Sigmoid colon (tissue), 7 donors: ENCODE data around the gene SIGLEC12. TPM values are rescaled to one million over a fixed set of nuclear protein-coding genes. Genes with fewer than 3 reads are reported as not detected.

Source experiments
- DNase-seq: peaks from one replicate; pipeline ENCODE4 v3.0.0-alpha.2; 2019
- H3K27ac ChIP-seq, 4 donors: fragments of 200-600 bp; sonication (generic); one replicate each; pipeline ENCODE4 v1.5.1; 2016 to 2019; ENCODE audit warnings: mild to moderate bottlenecking in 1 of 4
- H3K27me3 ChIP-seq, 3 donors: fragments of 200-600 bp; sonication (generic); one replicate each; pipeline ENCODE4 v1.5.1; 2019; ENCODE audit warnings: mild to moderate bottlenecking in 1 of 3
- H3K36me3 ChIP-seq, 4 donors: fragments of 200-600 bp; sonication (generic); one replicate each; pipeline ENCODE4 v1.5.1; 2016 to 2019
- H3K4me1 ChIP-seq, 4 donors: fragments of 200-600 bp; sonication (generic); one replicate each; pipeline ENCODE4 v1.5.1; 2017 to 2019
- H3K4me3 ChIP-seq, 4 donors: fragments of 200-600 bp; sonication (generic); one replicate each; pipeline ENCODE4 v1.5.1; 2017 to 2019; ENCODE audit warnings: mild to moderate bottlenecking in 2 of 4, moderate library complexity in 1 of 4
- H3K9me3 ChIP-seq, 4 donors: fragments of 200-600 bp in 3 of 4; sonication (generic) in 3 of 4; one replicate each; pipeline versions ENCODE4 v1.5.1 to v1.6.1; 2013 to 2019
- CTCF ChIP-seq, 4 experiments: fragments of 450-650 bp in 3 of 4; fragments of 200-600 bp in 1 of 4; IDR thresholded peaks; one replicate each; pipeline ENCODE4 v1.5.1; 2016 to 2019; ENCODE audit warnings: antibody characterized with exemption in 4 of 4, mild to moderate bottlenecking in 3 of 4, moderate library complexity in 2 of 4
- EP300 ChIP-seq, 4 donors: sonication (generic); formaldehyde crosslinking; IDR thresholded peaks; one replicate each; pipeline ENCODE4 v1.6.1; 2017; ENCODE audit warnings: antibody characterized with exemption in 4 of 4
- POLR2A ChIP-seq, 2 donors: fragments of 450-650 bp; IDR thresholded peaks; one replicate each; pipeline ENCODE4 v1.6.1; 2016; ENCODE audit warnings: antibody characterized with exemption in 2 of 2, mild to moderate bottlenecking in 2 of 2, moderate library complexity in 2 of 2
- POLR2AphosphoS5 ChIP-seq, 4 donors: sonication (generic); formaldehyde crosslinking; IDR thresholded peaks; one replicate each; pipeline ENCODE4 v1.6.1; 2017; ENCODE audit warnings: antibody characterized with exemption in 4 of 4
- WGBS, 2 donors: extraction: QIAGEN DNeasy Blood & Tissue Kit; methylation state at CpG; one replicate each; pipeline ENCODE4 v1.1.7; 2013; 5-methylcytosine and 5-hydroxymethylcytosine counted together
- intact Hi-C: fragments of 100-400 bp; cut with DNase I; formaldehyde crosslinking; loops from one replicate; pipeline ENCODE4 v1.15.1; 2023
- polyA plus RNA-seq, 3 donors: library from polyadenylated mRNA; stranded (reverse); fragments of 200-250 nt; gene quantifications; one replicate each; pipeline ENCODE4 v1.2.3, GENCODE V29; 2013
- total RNA-seq, 4 donors: library from RNA; depleted of rRNA; stranded (reverse); fragments of >200 nt; gene quantifications; one replicate each; pipeline ENCODE4 v1.1.0, GENCODE V29; 2016
- donor health status: healthy with polysubstance abuse.
- donor health status: Bipolar disorder and iron deficiency.
- donor health status: healthy.

Gene SIGLEC12
- total and polyA plus RNA-seq, 7 donors = 0.16 to 11.6 (median 0.86) TPM; not detected in 4

- no peak for DNase-seq
- intact Hi-C loops = no loop called here
- Histone ChIP-seq H3K9me3 (no peaks in the 10 kb centered on the region), H3K27ac (no peak overlapping the region), H3K4me3 (no peak overlapping the region), H3K4me1 (no peaks in the 10 kb centered on the region), H3K36me3 (no peaks in the 10 kb centered on the region), H3K27me3 (peaks cover 0 to 10% (median 0%) of the 10 kb centered on the region in 3 donors)
- TF ChIP-seq POLR2AphosphoS5 (IDR thresholded peaks at IDR 0.05) (no peak), CTCF (IDR thresholded peaks at IDR 0.05) (no peak), EP300 (IDR thresholded peaks at IDR 0.05) (no peak), POLR2A (IDR thresholded peaks at IDR 0.05) (no peak)
- 39 to 55% methylated on average over 3 of the region's 3 CpGs for whole genome bisulfite sequencing, 2 donors
Measured at GRCh38 chr19:51497666-51498065, 3.9 kb downstream of the SIGLEC12 start.

- TF ChIP-seq POLR2AphosphoS5 (IDR thresholded peaks at IDR 0.05) (no peak), POLR2A (IDR thresholded peaks at IDR 0.05) (no peak), CTCF (IDR thresholded peaks at IDR 0.05) (no peak), EP300 (IDR thresholded peaks at IDR 0.05) (no peak)
- intact Hi-C loops = no loop called here
- H3K4me3 ChIP-seq = no peak overlapping the region
- no peak overlapping the region for H3K27ac ChIP-seq
- H3K27me3 ChIP-seq = peaks cover 0 to 10% (median 0%) of the 10 kb centered on the region in 3 donors
- H3K9me3 ChIP-seq = no peaks in the 10 kb centered on the region
- 22 to 24% methylated on average over 2 of the region's 2 CpGs for WGBS, 2 donors
- H3K36me3 ChIP-seq = no peaks in the 10 kb centered on the region
- no peaks in the 10 kb centered on the region for H3K4me1 ChIP-seq
- no peak for DNase-seq
Measured at GRCh38 chr19:51493776-51494175, 7.8 kb downstream of the SIGLEC12 start.

- no peak for DNase-seq
- no peaks in the 10 kb centered on the region for H3K36me3 ChIP-seq
- H3K4me3 ChIP-seq = no peak overlapping the region
- H3K27me3 ChIP-seq = peaks cover 0 to 10% (median 0%) of the 10 kb centered on the region in 3 donors
- TF ChIP-seq POLR2A (IDR thresholded peaks at IDR 0.05) = no peak
- no peak for TF ChIP-seq POLR2AphosphoS5 (IDR thresholded peaks at IDR 0.05)
- no peak overlapping the region for H3K27ac ChIP-seq
- 82 to 83% methylated on average over 7 of the region's 7 CpGs for WGBS, 2 donors
- H3K4me1 ChIP-seq = no peaks in the 10 kb centered on the region
- intact Hi-C loops = no loop called here
- H3K9me3 ChIP-seq = no peaks in the 10 kb centered on the region
Measured at GRCh38 chr19:51491586-51491985, 10.0 kb downstream of the SIGLEC12 start.

GRCh38 chr19:51490676-51491075, 10.9 kb downstream of the SIGLEC12 start:
- intact Hi-C loops = no loop called here
- TF ChIP-seq EP300 (IDR thresholded peaks at IDR 0.05) (no peak), POLR2A (IDR thresholded peaks at IDR 0.05) (no peak), CTCF (IDR thresholded peaks at IDR 0.05) (no peak), POLR2AphosphoS5 (IDR thresholded peaks at IDR 0.05) (no peak)
- DNase-seq = no peak
- H3K27me3 ChIP-seq = peaks cover 0 to 10% (median 0%) of the 10 kb centered on the region in 3 donors
- H3K9me3 ChIP-seq = no peaks in the 10 kb centered on the region
- 56 to 58% methylated on average over 14 of the region's 14 CpGs for WGBS, 2 donors
- H3K4me1 ChIP-seq = no peaks in the 10 kb centered on the region
- H3K4me3 ChIP-seq = no peak overlapping the region
- no peaks in the 10 kb centered on the region for H3K36me3 ChIP-seq
- no peak overlapping the region for H3K27ac ChIP-seq

- no peak for TF ChIP-seq CTCF (IDR thresholded peaks at IDR 0.05)
- no peak for TF ChIP-seq POLR2A (IDR thresholded peaks at IDR 0.05)
- TF ChIP-seq POLR2AphosphoS5 (IDR thresholded peaks at IDR 0.05) = no peak
- no peak for TF ChIP-seq EP300 (IDR thresholded peaks at IDR 0.05)
- no peak overlapping the region for H3K4me3 ChIP-seq
- intact Hi-C loops = no loop called here
- H3K27me3 ChIP-seq = peaks cover 0 to 10% (median 0%) of the 10 kb centered on the region in 3 donors
- no peaks in the 10 kb centered on the region for H3K9me3 ChIP-seq
- H3K4me1 ChIP-seq = no peaks in the 10 kb centered on the region
- no peaks in the 10 kb centered on the region for H3K36me3 ChIP-seq
- DNase-seq = no peak
- no peak overlapping the region for H3K27ac ChIP-seq
- WGBS, 2 donors = 38 to 53% methylated on average over 2 of the region's 2 CpGs
Measured at GRCh38 chr19:51489113-51489512, 12.5 kb downstream of the SIGLEC12 start.
